ENCODE measurements around the gene SYT6. TPM values are rescaled to one million over a fixed set of nuclear protein-coding genes. Genes with fewer than 3 reads are reported as not detected.

Gene SYT6
- total RNA-seq, 1 experiment from 2014 or later, result 77.2 TPM

GRCh38 chr1:114152508-114153260, 985 bp downstream of the SYT6 start:
- Histone ChIP-seq H3K9me3 (ENCODE audit: control insufficient read depth, low read depth, low read length) (no peaks in the 10 kb centered on the region), H2BK120ac (ENCODE audit: low read depth, low read length, poor library complexity, severe bottlenecking) (no peak overlapping the region), H3K79me1 (ENCODE audit: insufficient read depth, low read depth, low read length, poor library complexity, severe bottlenecking) (no peaks in the 10 kb centered on the region), H3K23ac (ENCODE audit: insufficient read length, low read depth, low read length) (no peak overlapping the region), H4K91ac (ENCODE audit: insufficient read length, low read depth, low read length) (no peak overlapping the region), H3K27me3 (ENCODE audit: insufficient read depth, low read length) (no peaks in the 10 kb centered on the region; the same call in 1 of the 2 replicates), H3K4me2 (ENCODE audit: insufficient read depth, insufficient read length, low read length) (peak overlapping the region; percentile 90), H4K5ac (ENCODE audit: insufficient read length, low read depth, low read length) (no peak overlapping the region), H2AFZ (ENCODE audit: low read length) (no peak overlapping the region), H3K4ac (ENCODE audit: low read depth, low read length) (no peak overlapping the region), H3K18ac (ENCODE audit: insufficient read length, low read depth, low read length) (peak overlapping the region; percentile 71), H3K9ac (ENCODE audit: extremely low read depth, insufficient read length, low read length) (peak overlapping the region; percentile 52), H3K23me2 (ENCODE audit: insufficient read length, low read depth, low read length, poor library complexity, severe bottlenecking) (peaks cover 25% of the 10 kb centered on the region), H3T11ph (ENCODE audit: low read length) (no peak overlapping the region), H3K79me2 (ENCODE audit: insufficient read depth, low read length) (peaks cover 25% of the 10 kb centered on the region; the same call in 1 of the 2 replicates), H2BK5ac (ENCODE audit: insufficient read length, low read length) (no peak overlapping the region), H3K4me1 (ENCODE audit: insufficient read depth, low read length) (peaks cover 17% of the 10 kb centered on the region), H4K20me1 (ENCODE audit: control insufficient read depth, insufficient read depth, insufficient read length) (no peaks in the 10 kb centered on the region), H2BK20ac (ENCODE audit: low read depth, low read length, poor library complexity, severe bottlenecking) (no peak overlapping the region), H2BK15ac (ENCODE audit: low read depth, low read length) (no peak overlapping the region), H3K56ac (ENCODE audit: insufficient read length, low read depth, low read length) (no peak overlapping the region), H3K27ac (ENCODE audit: insufficient read length, low read depth, low read length) (no peak overlapping the region), H2AK5ac (ENCODE audit: insufficient read length, low read length) (no peak overlapping the region), H3K14ac (ENCODE audit: insufficient read depth, low read length) (peak overlapping the region; percentile 84), H4K8ac (replicated peaks; ENCODE audit: insufficient read length, low read depth, low read length) (no peak overlapping the region), H2BK12ac (ENCODE audit: insufficient read length, low read depth, low read length) (no peak overlapping the region)
- Mint-ChIP-seq H3K27ac (peak overlapping the region in 2 of 3 experiments; percentile 20 to 81; a peak in 2 of 7 replicates), H3K9me3 (no peaks in the 10 kb centered on the region), H3K4me1 (peaks cover 73 to 77% of the 10 kb centered on the region in 2 experiments), H3K27me3 (ENCODE audit: low read depth) (peaks cover 24% of the 10 kb centered on the region), H3K36me3 (ENCODE audit: insufficient read depth in 1 of 3, low read depth in 3 of 3) (peaks cover 9 to 41% (median 41%) of the 10 kb centered on the region in 3 experiments; a peak in 6 of 7 replicates), H3K4me3 (peak overlapping the region; percentile 85 to 87)
- peak; percentile 34; the same call in 1 of the 3 replicates for TF ChIP-seq CTCF (conservative IDR thresholded peaks at IDR 0.05)
- WGBS (ENCODE audit: extremely low coverage, insufficient read length, low lambda C conversion rate), result no CpG with 5 or more reads among the region's 89 CpGs
- no peak for DNase-seq
